Testis (tissue), 3 donors: Measurements from ENCODE around the gene LRRC1. TPM values are rescaled to one million over a fixed set of nuclear protein-coding genes. Genes with fewer than 3 reads are reported as not detected.

ENCODE experiments used
- DNase-seq: peaks from one replicate; pipeline ENCODE4 v3.0.0-alpha.2; 2019
- H3K27ac ChIP-seq, 2 donors: fragments of 200-600 bp; sonication (generic); one replicate each; pipeline ENCODE4 v1.5.1; 2019
- H3K27me3 ChIP-seq: fragments of 200-600 bp; sonication (generic); one replicate; pipeline ENCODE4 v1.5.1; 2019
- H3K36me3 ChIP-seq: fragments of 200-600 bp; sonication (generic); one replicate; pipeline ENCODE4 v1.5.1; 2017; ENCODE audit warnings: low read depth; ENCODE audit errors: missing control alignments
- H3K4me1 ChIP-seq: fragments of 200-600 bp; sonication (generic); one replicate; pipeline ENCODE4 v1.5.1; 2019
- H3K4me3 ChIP-seq, 2 donors: fragments of 200-600 bp; sonication (generic); one replicate each; pipeline ENCODE4 v1.5.1; 2017 to 2019
- H3K9me3 ChIP-seq: fragments of 200-600 bp; sonication (generic); one replicate; pipeline ENCODE4 v1.5.1; 2017
- POLR2A ChIP-seq: fragments of 450-650 bp; IDR thresholded peaks from one replicate; pipeline ENCODE4 v1.6.1; 2017; ENCODE audit warnings: antibody characterized with exemption, mild to moderate bottlenecking, moderate library complexity
- WGBS, 2 donors: methylation state at CpG; one replicate each; pipeline ENCODE4 v1.1.5; 2018; 5-methylcytosine and 5-hydroxymethylcytosine counted together
- intact Hi-C: fragments of 100-400 bp; cut with DNase I; formaldehyde crosslinking; loops from one replicate; pipeline ENCODE4 v1.15.1; 2023; ENCODE audit warnings: low total_unique reads
- polyA plus RNA-seq: library from polyadenylated mRNA; stranded (reverse); fragments of 350-450 nt; fragmentation: Illumina TruSeq; extraction: RNeasy Lipid Tissue Mini Kit (QIAGEN cat#74804); gene quantifications from one replicate; pipeline ENCODE4 v1.2.3, GENCODE V29; 2014; ENCODE audit warnings: low read depth, low replicate concordance; ENCODE audit not compliant: insufficient read depth
- total RNA-seq, 2 donors: library from RNA; depleted of rRNA; stranded (reverse); fragments of >200 nt; gene quantifications; one replicate each; pipeline ENCODE4 v1.2.3, GENCODE V29; 2016
- TF ChIP-seq, protein P1 (sequence below), 3 experiments: fragments of 450-650 bp in 2 of 3; fragments of 200-600 bp in 1 of 3; sonication (generic) in 1 of 3; IDR thresholded peaks; one replicate each; pipeline ENCODE4 v1.5.1; 2016 to 2019; ENCODE audit warnings: antibody characterized with exemption in 3 of 3, mild to moderate bottlenecking in 2 of 3, moderate library complexity in 1 of 3

LRRC1 gene
- total and polyA plus RNA-seq, 3 donors from 2014 or later, result 29.5 to 36.5 (median 34.1) TPM

GRCh38 chr6:53945765-53946407, 151.1 kb downstream of the LRRC1 start:
- Histone ChIP-seq H3K27me3 (no peaks in the 10 kb centered on the region), H3K4me1 (peaks cover 22% of the 10 kb centered on the region), H3K9me3 (no peaks in the 10 kb centered on the region), H3K27ac (no peak overlapping the region), H3K4me3 (no peak overlapping the region), H3K36me3 (no peaks in the 10 kb centered on the region)
- WGBS, 2 donors, result 57 to 90% methylated on average over 1 to 4 of the region's 4 CpGs
- TF ChIP-seq POLR2A, result no peak
- TF ChIP-seq, protein P1, sequence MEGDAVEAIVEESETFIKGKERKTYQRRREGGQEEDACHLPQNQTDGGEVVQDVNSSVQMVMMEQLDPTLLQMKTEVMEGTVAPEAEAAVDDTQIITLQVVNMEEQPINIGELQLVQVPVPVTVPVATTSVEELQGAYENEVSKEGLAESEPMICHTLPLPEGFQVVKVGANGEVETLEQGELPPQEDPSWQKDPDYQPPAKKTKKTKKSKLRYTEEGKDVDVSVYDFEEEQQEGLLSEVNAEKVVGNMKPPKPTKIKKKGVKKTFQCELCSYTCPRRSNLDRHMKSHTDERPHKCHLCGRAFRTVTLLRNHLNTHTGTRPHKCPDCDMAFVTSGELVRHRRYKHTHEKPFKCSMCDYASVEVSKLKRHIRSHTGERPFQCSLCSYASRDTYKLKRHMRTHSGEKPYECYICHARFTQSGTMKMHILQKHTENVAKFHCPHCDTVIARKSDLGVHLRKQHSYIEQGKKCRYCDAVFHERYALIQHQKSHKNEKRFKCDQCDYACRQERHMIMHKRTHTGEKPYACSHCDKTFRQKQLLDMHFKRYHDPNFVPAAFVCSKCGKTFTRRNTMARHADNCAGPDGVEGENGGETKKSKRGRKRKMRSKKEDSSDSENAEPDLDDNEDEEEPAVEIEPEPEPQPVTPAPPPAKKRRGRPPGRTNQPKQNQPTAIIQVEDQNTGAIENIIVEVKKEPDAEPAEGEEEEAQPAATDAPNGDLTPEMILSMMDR (IDR thresholded peaks at IDR 0.05), result no peak
- DNase-seq, result no peak
- intact Hi-C loops, result no loop called here

- no peaks in the 10 kb centered on the region for H3K9me3 ChIP-seq
- H3K27me3 ChIP-seq, result no peaks in the 10 kb centered on the region
- H3K36me3 ChIP-seq, result no peaks in the 10 kb centered on the region
- WGBS, 2 donors, result 89 to 100% methylated on average over 1 of the region's 1 CpG
- no peak overlapping the region for H3K27ac ChIP-seq
- no peak for DNase-seq
- peaks cover 20% of the 10 kb centered on the region for H3K4me1 ChIP-seq
- no peak for TF ChIP-seq POLR2A
- TF ChIP-seq, protein P1 (IDR thresholded peaks at IDR 0.05), result no peak
- H3K4me3 ChIP-seq, result no peak overlapping the region
- intact Hi-C loops, result no loop called here
Measured at GRCh38 chr6:53947780-53948179, 153.0 kb downstream of the LRRC1 start.

DNA sequence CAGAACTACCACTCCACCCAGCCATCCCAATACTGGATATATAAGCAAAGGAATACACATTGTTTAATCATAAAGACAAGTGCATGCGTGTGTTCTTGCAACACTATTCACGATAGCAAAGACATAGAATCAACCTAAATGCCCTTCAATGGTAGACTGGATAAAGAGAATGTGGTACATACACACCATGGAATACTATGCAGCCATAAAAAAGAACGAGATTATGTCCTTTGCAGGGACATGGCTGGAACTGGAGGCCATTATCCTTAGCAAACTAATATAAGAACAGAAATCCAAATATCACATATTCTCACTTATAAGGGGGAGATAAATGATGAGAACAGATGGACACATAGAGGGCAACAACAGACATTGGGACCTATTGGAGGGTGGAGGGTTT, 156.6 kb downstream of the LRRC1 start:
- DNase-seq, result no peak
- WGBS, 2 donors, result 94 to 95% methylated on average over 3 of the region's 3 CpGs
- Histone ChIP-seq H3K9me3 (no peaks in the 10 kb centered on the region), H3K27me3 (no peaks in the 10 kb centered on the region), H3K27ac (no peak overlapping the region), H3K4me3 (no peak overlapping the region), H3K36me3 (no peaks in the 10 kb centered on the region), H3K4me1 (no peaks in the 10 kb centered on the region)
- intact Hi-C loops, result loop anchor here (10.0 kb wide), 2 partner anchors 157 to 217 kb away; partner anchors contain the start of gene LRRC1
- TF ChIP-seq POLR2A, result no peak
- TF ChIP-seq, protein P1 (IDR thresholded peaks at IDR 0.05), result no peak

DNA sequence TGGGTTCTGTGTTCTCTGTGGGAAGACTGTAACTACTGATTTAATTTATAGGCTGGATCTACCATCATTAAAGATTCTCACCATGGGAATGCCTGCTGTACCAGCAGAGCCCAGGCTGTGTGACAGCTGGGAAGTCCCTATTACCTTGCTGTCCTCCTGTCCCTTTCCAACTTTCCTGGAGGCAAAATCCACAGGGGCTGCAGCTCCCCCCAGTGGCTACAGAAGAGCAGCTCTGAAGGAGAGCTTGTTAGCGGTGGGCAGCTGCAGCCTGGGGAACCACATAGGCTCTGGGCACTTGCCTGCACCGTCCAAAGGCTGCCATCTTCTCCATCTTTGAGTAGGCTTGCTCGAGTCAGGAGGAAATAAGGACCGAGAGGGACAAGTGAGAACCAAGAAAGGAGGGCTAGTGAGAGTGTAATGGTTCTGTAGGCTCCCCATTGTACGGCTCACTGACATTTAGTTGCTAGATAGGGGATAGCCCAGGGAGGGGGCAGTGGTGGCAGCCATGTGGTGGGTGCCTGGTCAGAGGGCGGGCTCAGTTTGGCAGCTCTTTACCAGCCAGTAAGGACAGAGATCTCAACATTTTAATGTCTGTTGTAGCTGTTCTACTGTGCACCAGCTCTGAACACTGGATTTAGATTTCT, 161.4 kb downstream of the LRRC1 start:
- peak; percentile 82 for DNase-seq
- TF ChIP-seq POLR2A, result no peak
- TF ChIP-seq, protein P1 (IDR thresholded peaks at IDR 0.05), result peak; percentile 20 to 77 (median 56)
- Histone ChIP-seq H3K4me1 (no peaks in the 10 kb centered on the region), H3K27me3 (no peaks in the 10 kb centered on the region), H3K27ac (no peak overlapping the region), H3K36me3 (no peaks in the 10 kb centered on the region), H3K4me3 (no peak overlapping the region), H3K9me3 (no peaks in the 10 kb centered on the region)
- intact Hi-C loops, result loop anchor here (10.0 kb wide), 2 partner anchors 161 to 221 kb away; partner anchors contain the start of gene LRRC1
- 41 to 50% methylated on average over 6 of the region's 6 CpGs for WGBS, 2 donors
